Fibroblast of the aortic adventitia (primary cell): ENCODE data around the gene MEDAG. TPM values are rescaled to one million over a fixed set of nuclear protein-coding genes. Genes with fewer than 3 reads are reported as not detected.
A peak's percentile ranks its signal among the peaks of the same experiment; 100 is the strongest.

ENCODE experiments used
- DNase-seq: peaks from one replicate; pipeline ENCODE4 v3.0.0-alpha.2; 2010; ENCODE audit warnings: low read depth
- H3K4me3 ChIP-seq: 2 replicates; pipeline ENCODE4 v1.5.1; 2011; ENCODE audit warnings: low read depth, mild to moderate bottlenecking, control low read depth, low read length, moderate library complexity
- total RNA-seq: library from RNA; depleted of rRNA; stranded (reverse); fragments of >200 nt; gene quantifications from 2 replicates; pipeline ENCODE4 v1.2.3, GENCODE V29; 2012; ENCODE audit warnings: low replicate concordance
- TF ChIP-seq, protein P1 (sequence below): IDR thresholded peaks from 2 replicates; pipeline ENCODE4 v1.5.1; 2011; ENCODE audit warnings: mild to moderate bottlenecking, low read length, control low read depth, inconsistent platforms; ENCODE audit not compliant: insufficient read depth

The MEDAG gene
- 122 and 325 TPM in 2 replicates for total RNA-seq

DNA sequence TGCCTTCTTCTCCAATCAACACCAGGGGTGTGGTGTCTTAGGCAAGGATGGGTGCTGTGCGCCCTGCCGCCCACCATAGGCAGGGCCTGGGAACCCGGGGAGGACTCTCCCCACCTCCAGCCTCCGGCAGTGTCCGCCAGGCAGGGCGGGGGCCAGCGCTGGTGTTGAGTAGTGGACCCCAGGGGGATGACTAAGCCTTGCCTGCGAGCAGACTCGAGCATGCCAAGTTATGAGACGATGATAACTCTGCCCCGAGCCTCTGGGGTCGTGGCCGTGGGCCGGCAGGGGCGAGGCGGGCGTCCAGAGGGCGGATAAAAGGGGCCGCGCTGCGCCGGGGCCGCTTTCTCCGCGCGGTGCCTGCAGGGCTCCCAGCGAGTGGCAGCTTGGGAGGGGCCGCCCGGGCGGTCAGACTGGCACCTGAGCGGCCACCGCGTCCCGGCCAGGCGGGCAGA, at the start of gene MEDAG:
Gene MEDAG (plus strand): TSS at position 340 of the 452 bp plus-strand sequence. CDS start 245 bp downstream, outside the sequence.
- TF ChIP-seq, protein P1, sequence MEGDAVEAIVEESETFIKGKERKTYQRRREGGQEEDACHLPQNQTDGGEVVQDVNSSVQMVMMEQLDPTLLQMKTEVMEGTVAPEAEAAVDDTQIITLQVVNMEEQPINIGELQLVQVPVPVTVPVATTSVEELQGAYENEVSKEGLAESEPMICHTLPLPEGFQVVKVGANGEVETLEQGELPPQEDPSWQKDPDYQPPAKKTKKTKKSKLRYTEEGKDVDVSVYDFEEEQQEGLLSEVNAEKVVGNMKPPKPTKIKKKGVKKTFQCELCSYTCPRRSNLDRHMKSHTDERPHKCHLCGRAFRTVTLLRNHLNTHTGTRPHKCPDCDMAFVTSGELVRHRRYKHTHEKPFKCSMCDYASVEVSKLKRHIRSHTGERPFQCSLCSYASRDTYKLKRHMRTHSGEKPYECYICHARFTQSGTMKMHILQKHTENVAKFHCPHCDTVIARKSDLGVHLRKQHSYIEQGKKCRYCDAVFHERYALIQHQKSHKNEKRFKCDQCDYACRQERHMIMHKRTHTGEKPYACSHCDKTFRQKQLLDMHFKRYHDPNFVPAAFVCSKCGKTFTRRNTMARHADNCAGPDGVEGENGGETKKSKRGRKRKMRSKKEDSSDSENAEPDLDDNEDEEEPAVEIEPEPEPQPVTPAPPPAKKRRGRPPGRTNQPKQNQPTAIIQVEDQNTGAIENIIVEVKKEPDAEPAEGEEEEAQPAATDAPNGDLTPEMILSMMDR: no peak
- peak within 1 kb of the TSS; percentile 90 for H3K4me3 ChIP-seq
- DNase-seq: peak; percentile 97

DNA sequence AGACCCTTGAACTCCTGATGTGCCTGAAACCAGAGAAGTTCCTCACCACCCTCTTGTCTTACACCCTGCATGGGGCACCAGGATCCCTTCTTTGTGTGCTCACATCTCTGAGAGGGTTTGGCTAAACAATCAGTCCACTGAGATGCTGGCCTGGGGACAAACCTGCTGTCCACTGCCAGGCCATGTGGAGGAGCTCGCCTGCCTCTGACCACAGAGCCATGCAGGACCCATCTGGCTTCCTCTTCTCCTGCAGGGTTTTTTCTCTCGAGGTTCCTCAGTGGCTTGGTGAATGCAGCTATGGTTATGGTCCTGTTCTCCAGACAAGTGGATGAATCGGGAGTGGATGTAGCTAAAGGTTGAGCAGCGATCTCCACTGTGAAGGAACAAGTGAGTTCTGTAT, 49.1 kb upstream of the MEDAG start:
- peak; percentile 45 for DNase-seq
- TF ChIP-seq, protein P1: peak; percentile 30
- H3K4me3 ChIP-seq: no peak overlapping the region

DNA sequence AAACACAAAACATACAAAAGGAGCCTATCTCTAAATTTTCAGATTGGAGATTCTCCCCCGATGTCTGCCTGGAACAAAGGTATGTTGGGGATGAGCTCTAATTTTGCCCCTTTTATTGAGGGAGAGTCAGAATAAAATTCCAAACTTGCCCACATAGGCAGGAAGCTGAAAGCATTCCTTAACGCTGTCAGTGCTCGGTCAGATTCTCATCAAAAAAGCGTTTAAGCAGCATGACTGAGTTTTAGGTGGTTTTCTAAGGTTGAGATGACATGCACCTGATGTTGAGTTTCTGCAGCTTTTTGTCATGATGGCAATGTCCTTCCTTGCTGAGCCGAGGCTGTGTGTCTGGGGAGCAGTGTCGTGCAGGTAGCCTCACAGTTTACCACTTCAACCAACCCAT, 48.4 kb upstream of the MEDAG start:
- TF ChIP-seq, protein P1: no peak
- no peak for DNase-seq
- no peak overlapping the region for H3K4me3 ChIP-seq

DNA sequence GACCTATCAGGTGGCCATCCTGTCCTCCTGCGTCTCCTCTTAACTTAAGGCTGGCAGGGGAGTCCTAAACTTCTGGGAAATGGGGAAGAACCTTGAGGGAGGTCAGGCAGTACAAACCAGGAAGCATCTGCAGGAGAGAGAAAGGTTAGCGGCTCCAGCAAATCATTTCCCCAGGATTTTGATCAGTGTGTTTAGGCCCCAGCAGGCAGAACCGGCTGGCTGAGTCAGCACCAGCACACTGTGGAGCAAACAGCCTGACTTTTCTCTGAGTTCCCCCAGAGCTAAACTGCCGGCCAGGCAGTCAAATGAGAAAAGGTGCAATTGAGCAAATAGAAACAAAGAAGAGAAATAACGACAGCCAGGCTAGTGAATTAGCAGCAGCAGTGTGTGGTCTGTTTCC, 46.7 kb upstream of the MEDAG start:
- TF ChIP-seq, protein P1: no peak
- DNase-seq: no peak
- H3K4me3 ChIP-seq: no peak overlapping the region

DNA sequence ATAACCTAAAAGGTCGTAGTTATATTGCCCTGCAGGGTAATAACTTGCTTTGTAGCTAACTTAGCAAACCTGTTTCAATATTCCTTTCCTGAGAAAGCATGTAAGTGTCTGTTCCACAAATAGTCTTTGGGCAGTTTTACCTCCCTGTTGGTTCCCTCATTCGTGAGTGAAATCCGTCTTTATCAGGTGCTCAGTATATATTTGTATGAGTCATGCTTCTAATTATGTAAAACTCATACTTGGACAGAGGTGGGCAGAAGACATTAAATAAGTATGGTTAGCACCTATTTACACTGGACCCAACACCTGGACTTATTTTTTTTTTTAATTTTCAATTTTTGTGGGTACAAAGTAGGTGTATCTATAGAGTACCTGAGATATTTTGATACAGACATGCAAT, 44.9 kb upstream of the MEDAG start:
- TF ChIP-seq, protein P1: no peak
- no peak overlapping the region for H3K4me3 ChIP-seq
- DNase-seq: no peak

DNA sequence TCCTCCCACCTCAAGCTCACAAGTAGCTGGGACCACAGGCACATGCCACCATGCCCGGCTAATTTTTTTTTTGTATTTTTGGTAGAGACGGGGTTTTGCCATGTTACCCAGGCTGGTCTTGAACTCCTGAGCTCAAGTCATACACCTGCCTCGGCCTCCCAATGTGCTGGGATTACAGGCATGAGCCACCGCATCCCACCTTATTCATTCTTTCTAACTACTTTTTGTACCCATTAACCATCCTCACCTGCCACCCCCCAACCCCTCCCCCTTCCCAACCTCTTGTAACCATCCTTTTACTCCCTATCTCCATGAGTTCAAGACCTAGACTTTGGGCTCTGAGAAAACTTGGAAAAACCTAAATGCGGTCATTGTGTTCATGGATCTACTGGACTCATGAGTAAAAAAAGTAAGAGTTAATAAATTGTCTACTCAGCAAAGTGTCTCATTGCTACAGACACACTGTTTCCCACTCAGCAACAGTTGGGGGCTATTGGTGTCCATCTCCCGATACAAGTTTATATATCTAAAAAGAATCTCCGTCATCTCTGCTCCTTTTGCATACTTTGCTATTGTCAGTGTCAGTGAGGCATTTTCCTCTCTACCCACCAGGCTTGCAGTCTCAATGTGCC, 44.1 kb upstream of the MEDAG start:
- TF ChIP-seq, protein P1: no peak

DNA sequence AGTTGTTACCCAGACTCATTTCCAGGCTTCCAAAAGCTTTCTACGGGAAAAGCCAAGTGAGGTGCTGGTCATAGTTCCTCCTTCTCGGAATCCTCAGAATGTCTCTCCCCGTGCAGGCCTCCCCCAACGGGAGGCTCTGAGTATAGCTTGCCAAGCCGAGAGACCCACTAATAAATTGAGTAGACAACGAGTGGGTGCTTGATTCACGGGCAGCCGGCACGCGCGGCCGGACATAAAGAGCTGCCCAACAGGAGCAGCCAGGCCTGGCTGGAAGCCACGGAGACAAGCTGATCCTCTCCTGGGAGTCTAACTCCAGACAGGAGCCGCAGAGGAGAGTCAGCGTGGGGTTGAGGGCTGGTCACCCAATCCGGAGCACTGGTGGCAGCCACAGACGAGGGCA, 43.4 kb upstream of the MEDAG start:
- H3K4me3 ChIP-seq: no peak overlapping the region
- TF ChIP-seq, protein P1: no peak
- no peak for DNase-seq

More for the DNA sequence above, 44.1 kb upstream of the MEDAG start:
- H3K4me3 ChIP-seq: no peak overlapping the region
- no peak for DNase-seq
